Thyroid gland (tissue), 4 donors: ENCODE measurements around the gene CROCC2.
A peak's percentile ranks its signal among the peaks of the same experiment; 100 is the strongest.

Experiments
- CTCF ChIP-seq, 6 experiments: fragments of 200-600 bp in 3 of 6; fragments of 450-650 bp in 3 of 6; sonication (generic) in 3 of 6; IDR thresholded peaks; one replicate each; pipeline ENCODE4 v1.5.1; 2016 to 2019; ENCODE audit warnings: antibody characterized with exemption in 6 of 6, mild to moderate bottlenecking in 2 of 6, inconsistent platforms in 1 of 6, moderate library complexity in 1 of 6
- POLR2A ChIP-seq, 2 donors: fragments of 450-650 bp; IDR thresholded peaks; one replicate each; pipeline ENCODE4 v1.6.1; 2017; ENCODE audit warnings: antibody characterized with exemption in 2 of 2, mild to moderate bottlenecking in 2 of 2, moderate library complexity in 1 of 2

- TF ChIP-seq CTCF (IDR thresholded peaks at IDR 0.05) (no peak), POLR2A (IDR thresholded peaks at IDR 0.05) (peak in 1 of 2 donors; percentile 31)
These were observed 130.3 kb downstream of the CROCC2 start for GRCh38 chr2:241036397-241036963.
